Body of pancreas (tissue), 4 donors: ENCODE measurements around the gene LSM10.

Experiments used
- CTCF ChIP-seq, 7 experiments: fragments of 450-650 bp in 4 of 7; fragments of 200-600 bp in 3 of 7; sonication (generic) in 3 of 7; IDR thresholded peaks; one replicate each; pipeline ENCODE4 v1.5.1; 2016 to 2019; ENCODE audit warnings: antibody characterized with exemption in 7 of 7
- POLR2A ChIP-seq, 3 donors: fragments of 450-650 bp; IDR thresholded peaks; one replicate each; pipeline ENCODE4 v1.6.1; 2016; ENCODE audit warnings: antibody characterized with exemption in 3 of 3, mild to moderate bottlenecking in 2 of 3

GRCh38 chr1:36384542-36385409, 12.9 kb downstream of the LSM10 start:
- TF ChIP-seq CTCF (IDR thresholded peaks at IDR 0.05) = no peak
- TF ChIP-seq POLR2A (IDR thresholded peaks at IDR 0.05) = peak; percentile 88 to 97 (median 95)
